ENCODE data around the gene TMEM114.

Gene TMEM114

DNA sequence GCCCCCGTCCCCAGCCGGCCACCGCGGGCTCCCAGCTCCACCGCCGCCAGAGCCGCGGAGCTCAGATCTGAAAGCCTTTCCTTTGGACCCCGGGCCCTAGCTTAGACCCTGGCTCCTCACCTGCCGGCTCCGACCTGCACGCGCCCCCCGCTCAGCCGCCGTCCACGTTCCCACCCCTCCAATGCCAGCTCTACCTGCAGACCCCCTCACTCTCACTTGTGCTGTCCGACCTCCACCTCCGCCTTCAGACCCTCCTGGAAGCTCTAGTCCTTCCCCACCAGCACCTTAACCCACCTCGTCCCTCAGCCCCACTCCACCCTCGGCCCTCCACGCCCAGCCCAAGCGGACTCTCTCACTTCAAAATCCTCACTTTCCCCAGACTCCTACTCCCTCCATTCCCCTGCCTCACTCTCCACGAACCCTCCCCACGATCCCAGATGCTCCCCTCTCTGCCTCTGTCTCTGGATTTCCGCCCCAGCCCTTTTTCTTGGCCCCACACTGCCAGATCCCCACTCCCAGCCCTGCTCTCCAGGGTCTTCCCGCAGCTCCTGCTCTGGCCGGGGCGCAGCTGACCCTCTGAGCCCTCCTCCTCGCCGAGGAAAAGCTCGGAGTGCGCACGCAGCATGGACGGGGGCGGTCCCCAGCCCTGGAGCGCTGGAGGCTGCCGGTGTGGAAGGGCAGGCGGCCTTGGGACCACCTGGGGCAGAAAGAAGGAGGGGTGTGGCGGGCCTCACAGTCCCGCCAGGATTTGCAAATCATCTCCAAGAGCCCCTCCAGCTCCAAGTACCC lies at the start of gene TMEM114:
Gene TMEM114 (minus strand): TSS at position 612 of the 789 bp plus-strand sequence. CDS start 673 bp downstream, outside the sequence.
- DNase-seq (ENCODE audit: low spot score): no peak

DNA sequence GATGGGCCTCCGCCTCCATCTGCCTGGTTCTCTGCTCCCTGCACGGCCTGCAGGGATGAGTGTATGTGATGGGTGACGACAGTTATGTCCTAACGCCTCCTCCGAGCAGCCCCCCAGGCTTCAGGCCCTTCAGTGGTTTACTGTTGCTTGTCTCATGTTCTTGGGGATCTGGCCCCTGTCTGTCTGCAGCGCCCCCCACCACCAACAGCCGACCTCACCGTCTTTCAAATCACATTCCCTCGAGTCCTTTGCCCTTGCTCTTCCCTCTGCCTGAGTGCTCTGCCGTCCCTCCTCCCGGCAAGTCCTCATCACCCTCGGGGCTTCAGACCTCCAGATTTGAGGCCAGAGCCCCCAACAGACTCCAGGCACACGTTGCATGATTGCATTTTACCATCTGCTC lies 49.4 kb upstream of the TMEM114 start:
- DNase-seq (ENCODE audit: low spot score): no peak

DNA sequence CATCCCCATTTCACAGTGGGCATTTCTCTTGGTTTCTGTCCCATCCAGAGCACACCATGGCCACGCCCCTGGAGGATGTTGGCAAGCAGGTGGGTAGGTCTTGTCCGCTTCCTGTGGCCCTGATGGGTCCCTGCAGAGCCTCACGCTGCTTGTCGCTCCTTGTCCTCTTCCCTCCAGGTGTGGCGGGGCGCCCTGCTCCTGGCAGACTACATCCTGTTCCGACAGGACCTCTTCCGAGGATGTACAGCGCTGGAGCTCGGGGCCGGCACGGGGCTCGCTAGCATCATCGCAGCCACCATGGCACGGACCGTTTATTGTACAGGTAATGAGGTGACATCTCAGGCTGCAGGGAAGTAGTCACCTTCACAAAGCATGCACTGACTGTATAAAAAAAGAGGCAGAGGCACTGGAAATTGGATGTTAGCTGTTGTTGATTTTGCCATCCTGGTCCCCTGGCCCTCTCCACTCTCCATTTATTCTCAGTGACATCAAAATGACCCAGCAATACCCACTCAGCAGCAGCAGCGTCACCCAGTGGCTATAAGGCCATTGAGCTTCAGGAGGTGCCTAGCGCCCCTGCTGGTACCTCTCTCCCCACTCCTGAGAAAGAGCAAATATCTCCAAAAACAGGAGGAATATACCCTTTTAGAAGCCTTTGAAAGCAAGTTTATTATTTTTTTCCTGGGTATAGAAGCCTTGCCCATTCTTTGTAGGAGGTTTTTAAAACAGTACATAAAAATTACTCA lies 44.9 kb upstream of the TMEM114 start:
- peak; percentile 31 for DNase-seq (ENCODE audit: low spot score)

DNA sequence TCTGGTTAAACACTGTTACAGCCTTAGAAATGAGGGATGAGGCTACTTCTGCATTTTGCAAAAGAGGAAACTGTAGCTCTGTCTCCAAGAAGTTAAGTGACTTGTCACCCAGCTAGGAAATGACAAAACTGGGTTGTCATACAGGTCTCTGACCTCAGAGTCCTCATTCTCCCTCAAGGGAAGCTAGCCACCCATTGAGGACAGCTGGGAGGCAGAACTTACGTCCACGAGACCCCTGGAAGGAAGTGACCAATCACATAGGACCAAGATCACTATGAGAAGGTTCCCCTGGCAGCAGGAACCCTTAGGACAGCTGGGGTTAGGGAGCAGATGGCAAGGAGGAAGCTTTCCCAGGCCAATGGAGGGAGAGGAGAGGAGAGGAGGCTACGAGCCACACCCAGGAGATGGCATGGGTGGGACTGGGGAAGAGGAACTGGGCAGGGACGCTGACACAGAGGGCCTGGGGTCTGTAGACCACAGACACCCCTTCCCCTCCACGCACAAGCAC lies 42.4 kb upstream of the TMEM114 start:
- DNase-seq (ENCODE audit: low spot score): no peak

DNA sequence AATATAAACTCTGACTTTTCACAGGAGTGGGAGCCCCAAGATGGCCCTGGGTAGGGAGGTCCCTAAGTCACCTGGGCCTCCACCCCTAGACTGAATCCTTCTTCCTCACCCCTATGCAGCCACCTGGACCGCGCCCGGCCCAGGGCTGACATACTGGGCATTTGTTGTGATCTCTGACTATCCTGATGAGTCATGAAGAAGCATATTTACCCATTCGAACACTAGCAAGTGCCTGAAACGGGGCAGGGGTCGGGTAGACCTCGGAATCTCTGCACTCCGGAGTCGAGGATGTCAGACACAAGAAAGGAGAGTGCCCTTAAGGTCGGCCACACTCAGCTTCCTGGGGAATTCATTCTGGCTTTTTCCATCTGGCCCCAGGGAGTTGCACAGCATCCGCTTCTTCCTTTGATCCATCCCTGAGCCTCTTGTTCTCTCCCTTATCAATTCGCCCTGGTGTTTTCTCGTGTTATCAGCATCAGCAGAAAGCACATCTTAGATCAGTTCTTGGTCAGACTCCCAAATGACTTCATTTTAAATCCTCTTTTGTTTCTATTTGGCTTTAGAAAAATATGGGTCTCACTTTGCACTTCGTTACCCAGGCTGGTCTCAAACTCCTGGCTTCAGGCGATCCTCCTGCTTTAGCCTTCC lies 41.6 kb upstream of the TMEM114 start:
- no peak for DNase-seq (ENCODE audit: low spot score)

DNA sequence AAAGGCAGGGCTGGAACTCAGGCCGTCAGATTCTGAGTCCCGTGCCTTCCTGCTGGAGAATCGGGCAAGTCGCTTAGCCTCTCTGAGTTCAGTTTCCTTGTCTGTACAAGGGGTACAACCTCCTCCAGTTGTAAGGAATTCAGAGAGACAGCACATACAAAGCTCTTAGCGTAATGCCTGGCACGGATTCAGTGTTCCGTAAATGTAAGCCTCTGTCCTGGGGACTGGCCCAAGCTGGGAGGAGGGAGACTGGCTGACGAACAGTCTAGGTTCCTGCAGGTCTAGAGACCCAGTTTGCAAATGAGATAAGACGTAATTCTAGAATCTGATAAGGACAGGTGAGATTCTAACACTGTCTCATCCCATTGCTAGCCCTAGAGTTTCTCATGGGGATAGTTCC lies 41.1 kb upstream of the TMEM114 start:
- DNase-seq (ENCODE audit: low spot score): no peak

DNA sequence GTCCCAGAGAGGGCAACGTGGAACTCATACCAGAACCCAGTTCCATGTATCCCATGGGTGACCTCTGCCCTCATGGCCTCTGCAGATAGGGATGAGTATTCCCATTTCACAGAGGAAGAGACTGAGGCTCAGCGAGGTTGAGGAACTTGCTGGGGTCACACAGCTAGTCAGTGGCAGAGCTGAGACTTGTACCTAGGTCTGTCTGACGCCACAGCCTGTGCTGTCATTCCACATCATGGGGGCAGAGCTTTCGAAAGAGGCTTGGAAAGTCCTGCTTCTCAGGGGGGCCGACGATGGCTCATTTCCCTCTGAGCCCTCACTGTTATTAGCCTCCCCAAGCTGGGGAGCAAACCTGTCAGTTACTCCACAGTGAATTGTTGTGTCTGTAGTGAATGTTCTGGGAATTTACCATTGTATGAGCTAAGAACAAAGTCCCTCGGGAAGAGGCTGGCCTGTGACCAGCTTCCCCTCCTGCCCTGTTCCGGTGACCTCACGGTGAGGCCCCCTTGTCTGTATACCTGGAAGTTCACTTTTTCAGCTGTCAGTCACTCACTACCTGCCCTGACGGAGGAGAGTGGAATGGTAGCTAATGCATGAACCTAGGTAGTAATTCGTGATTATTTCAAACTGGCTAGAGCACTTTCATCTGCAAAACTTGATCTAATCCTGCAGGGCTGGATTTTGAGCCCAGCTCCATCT lies 40.1 kb upstream of the TMEM114 start:
- DNase-seq (ENCODE audit: low spot score): no peak

DNA sequence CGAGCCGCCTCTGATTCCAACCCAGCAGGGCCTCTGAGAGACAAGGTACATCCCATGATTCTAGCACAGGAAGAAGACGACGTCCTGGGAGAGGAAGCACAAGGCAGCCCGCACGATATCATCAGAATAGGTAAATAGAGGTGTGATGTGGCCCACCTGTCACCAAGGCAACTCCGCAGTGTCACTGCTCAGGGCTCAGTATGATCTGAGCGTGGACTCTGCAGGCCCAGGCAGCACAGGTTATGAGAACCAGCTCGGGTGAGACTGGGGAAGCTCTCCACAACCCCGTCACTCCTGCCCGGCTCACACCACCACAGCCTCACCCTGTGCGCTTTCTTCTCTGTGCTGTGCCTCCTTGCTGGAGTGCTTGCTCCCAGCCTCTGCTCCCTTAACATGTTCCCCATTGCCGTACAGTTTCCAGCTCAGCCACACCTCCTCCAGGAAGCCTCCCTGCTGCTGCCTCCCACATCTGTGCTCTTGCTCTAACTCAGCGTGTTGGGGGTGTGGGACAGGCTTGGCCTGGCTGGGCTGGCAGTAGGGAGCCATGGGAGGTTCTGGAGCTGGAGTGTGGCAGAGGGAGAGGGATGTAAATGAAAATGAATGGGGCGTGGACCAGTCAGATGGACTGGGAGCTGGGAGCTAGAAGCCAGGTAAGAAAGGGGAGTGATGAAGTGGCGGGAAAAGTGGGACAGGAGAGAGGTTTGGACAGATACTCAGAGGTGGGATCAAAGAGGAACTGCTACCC lies 38.8 kb upstream of the TMEM114 start:
- DNase-seq (ENCODE audit: low spot score): no peak

DNA sequence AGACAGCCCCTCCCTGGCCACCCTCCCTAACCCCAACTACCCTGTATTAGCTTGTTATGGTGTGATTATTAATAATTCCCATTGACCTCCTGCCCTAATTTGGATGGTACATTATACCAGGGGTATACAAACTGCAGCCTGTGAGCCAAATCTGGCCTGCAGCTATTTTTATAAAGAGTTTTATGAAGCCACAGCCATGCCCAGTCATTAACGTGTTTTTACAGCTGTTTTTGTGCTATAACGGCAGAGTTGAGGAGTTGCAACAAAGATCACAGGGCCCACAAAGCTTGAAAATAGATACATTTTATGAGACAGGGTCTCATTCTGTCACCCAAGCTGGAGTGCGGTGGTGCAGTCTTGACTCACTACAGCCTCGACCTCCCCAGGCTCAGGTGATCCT lies 37.1 kb upstream of the TMEM114 start:
- DNase-seq (ENCODE audit: low spot score): no peak

DNA sequence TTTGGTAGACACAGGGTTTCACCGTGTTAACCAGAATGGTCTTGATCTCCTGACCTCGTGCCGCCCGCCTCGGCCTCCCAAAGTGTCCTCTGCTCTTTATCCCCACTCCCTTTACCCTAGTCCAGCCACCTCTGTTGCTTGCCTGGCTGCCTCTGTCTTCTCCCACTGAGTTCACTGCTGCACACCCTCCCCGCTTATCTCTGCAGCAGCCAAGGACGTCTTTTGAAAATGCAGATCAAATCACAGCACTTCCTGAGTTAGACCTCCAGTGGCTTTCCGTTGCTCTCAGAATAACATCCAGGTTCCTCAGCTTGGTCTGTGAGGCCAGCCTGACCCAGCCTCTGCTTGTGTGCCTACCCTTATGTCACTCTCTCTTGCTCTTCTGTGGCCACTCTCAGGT lies 36.6 kb upstream of the TMEM114 start:
- no peak for DNase-seq (ENCODE audit: low spot score)

DNA sequence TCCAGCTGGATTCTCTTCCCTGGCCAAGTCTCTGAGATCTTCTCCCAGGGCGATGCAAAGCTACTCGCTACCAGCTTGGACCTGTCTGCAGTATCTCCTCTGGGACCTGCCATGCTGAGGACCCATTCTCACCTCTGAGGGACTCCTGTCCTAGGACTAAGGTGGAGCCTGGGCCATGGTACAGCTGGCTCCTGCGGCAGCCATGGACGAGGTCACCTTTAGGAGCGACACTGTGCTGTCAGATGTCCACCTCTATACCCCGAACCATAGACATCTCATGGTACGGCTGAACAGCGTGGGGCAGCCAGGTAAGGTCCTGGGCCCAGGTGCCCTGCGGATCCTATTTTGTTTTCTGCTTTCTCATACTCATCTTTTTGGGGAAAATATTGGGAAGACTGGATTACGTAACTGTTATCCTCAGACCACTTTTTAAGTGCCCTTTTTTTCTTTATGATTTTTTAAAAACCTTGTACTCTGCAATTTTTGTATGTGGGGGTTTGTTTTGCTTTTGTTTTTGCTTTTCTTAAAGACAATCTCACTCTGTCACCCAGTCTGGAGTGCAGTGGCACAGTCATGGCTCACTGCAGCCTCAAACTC lies 35.3 kb upstream of the TMEM114 start:
- DNase-seq (ENCODE audit: low spot score): no peak

DNA sequence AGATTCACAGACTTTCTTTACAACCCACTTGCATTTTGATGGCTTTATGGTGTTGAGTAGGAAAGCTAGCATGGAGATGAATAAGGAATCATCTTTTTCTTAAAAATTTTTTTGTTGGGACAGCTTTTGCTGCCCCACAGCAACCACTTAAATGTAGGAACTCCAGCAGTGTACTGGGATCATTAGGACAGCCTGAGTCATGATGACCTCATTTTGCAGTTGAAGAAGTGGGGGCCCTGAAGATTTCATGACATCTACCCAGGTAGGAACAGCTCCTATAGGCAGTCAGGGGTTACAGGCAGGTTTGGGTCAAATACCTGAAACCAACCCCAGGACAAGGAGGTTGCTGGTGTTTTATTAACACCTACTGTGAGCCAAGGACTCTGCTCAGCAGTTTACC lies 33.3 kb upstream of the TMEM114 start:
- DNase-seq (ENCODE audit: low spot score): peak; percentile 49

DNA sequence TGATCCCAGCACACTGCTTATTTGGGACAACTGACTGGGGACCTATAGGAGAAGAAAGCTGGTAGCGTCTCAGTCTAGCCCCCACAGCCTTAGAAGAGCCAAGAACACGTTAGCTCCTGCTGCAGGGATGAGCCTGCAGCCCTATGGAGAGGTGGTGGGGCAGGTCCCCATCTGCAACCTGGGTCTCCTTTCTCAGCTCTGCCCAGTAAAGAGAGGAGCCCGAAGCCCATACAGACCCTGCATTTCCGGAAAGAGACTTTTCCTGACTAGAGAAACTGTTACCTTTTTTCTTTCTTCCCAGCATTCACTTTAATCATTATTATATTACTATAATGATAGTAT lies 32.0 kb upstream of the TMEM114 start:
- no peak for DNase-seq (ENCODE audit: low spot score)

DNA sequence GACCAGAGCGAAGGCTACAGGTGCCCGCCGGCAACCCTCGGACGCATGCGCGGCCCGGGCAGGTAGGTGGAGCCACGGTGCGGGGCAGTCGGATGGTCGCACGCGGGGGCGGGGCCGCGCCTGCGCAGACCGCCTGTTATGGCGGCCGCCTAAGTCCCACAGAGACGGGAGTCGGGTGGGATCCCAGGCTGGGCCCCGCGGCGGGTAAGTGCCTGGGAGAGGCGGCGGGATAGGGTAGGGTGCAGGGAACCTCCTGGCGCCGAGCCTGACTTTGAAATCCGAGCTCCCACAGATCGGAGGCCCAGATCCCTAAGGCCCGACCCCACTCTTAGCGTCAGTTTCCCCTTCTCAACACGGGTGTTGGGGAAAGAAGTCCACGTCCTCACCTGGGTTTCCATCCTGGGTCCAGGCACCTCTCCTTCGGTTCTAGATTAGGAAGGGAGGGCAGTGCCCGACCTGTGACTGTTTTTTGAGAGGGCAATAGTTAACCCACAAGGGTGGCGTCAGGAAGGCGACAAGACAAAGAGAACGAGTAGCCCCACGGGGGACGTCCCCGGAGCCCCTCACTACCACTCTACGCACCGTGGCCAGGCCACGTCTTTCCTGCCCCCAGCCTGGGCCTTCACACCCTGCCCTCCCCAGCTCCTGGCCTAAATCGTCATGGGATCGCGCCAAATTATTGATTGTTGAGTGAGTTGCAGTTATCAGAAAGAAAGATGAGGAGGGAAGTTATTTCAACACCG lies 31.4 kb upstream of the TMEM114 start, which contains the start of gene METTL22:
Gene METTL22 (plus strand): TSS at position 127 of the 743 bp plus-strand sequence. CDS start 3,968 bp downstream, outside the sequence.
- DNase-seq (ENCODE audit: low spot score): peak; percentile 85

DNA sequence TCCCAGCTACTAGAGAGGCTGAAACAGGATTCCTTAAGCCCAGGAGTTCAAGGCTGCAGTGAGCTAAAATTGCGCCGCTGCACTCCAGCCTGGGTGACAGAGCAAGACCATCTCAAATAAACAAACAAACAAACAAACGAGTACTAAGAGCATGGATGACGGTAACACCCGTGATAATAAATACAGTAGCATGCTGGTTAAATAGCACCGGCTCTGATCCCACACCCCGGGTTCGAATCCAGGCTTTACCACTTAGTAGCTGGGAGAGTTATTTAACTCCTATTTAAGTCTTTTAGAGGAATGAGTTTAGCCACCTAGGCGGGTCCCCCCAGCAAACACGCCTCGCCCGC lies 30.9 kb upstream of the TMEM114 start:
- DNase-seq (ENCODE audit: low spot score): no peak

DNA sequence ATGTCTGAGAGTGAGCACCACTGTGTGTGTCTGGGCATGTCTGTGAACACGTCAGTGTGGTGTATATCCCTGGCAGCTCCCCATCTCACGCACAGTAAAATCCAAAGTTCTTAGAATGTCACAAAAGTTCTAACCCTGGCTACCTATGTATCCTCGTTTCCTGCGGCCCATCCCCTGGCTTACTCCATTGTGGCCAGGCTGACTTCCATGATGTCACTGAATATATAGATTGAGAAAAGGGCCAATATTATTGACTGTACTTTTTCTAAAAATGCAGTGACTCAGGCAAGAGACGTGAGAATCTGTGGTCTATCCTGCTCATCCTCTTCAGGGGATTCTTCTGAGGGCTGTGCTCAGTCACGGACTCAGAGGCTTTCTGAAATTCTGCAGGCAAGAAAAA lies 30.2 kb upstream of the TMEM114 start:
- DNase-seq (ENCODE audit: low spot score): no peak

DNA sequence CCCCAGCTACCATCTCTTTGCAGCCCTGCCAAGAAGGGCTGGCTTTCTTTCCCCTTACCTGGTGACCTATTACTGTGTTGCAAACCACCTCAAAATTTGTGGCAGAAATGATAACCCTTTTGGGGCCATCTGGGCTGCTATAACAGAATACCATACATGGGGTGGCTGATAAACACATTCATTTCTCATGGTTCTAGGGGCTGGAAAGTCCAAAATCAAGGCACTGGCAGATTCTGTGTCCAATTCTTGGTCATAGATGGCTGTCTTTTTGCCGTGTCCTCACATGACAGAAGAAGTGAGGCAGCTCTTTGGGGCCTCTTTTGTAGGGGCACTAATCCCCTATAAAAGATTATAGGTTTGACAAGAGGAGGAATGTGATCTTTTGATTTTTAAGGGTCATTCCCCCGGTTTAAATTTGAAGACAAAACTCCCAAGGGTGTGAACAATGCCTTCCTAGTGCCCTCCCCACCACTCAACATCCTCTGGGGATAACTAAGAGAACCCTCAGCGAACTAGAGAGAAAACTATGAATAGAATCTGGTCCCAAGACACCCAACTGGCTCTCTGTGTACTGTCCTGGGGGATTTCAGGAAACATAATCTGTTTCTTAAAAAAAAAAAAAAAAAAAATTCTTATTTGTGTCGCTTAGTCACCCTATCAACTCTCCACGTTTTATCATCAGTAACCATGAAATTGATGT lies 29.5 kb upstream of the TMEM114 start:
- DNase-seq (ENCODE audit: low spot score): no peak

DNA sequence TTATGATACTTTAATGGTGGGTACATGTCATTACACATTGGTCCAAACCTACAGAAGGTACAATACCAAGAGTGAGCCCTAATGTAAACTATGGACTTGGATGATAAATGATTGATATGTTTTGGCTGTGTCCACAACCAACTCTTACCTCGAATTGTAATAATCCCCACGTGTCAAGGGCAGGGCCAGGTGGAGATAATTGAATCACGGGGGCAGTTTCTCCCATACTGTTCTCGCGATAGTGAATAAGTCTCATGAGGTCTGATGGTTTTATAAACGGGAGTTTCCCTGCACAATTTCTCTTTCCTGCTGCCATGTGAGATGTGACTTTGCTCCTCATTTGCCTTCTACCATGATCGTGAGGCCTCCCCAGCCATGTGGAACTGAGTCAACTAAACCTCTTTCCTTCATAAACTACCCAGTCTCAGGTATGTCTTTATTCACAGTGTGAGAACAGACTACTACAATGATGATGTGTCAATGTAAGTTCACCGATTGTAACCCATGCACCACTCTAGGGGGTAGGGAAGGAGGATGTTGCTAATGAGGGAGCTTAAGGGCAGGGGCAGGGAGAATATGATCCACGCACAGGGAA lies 24.2 kb upstream of the TMEM114 start:
- no peak for DNase-seq (ENCODE audit: low spot score)

DNA sequence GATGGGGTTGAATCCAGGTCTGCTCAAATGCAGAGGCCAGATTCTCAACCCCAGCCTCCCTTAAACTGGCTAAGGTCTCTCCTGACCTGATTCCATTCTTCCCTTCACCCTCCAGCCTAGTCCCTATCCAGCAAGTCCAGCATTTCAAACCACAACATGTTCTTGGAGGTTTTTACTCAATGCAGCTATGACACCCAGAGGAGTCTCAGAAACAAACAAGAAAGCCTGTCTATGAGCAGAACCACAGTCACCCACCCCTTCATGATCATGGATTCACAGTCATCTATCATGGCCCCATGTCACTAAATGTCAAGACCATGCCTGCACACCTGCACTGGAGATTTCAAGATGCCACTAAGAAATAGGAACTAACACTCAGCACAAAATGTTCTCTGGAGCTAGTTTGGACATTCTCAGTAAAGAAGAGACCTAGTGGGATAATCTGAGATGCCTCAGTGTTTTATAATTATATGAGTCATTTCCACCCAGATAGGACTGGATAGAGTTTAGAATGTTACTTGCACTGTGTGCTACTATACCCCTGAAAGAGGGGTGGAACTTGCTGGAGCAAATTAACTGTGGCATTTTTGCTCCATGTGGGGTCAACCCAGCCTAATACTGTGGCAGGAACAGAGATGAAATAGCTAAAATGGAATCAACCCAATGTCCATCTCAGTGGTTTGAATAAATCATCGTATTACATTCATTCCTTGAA lies 21.7 kb upstream of the TMEM114 start:
- DNase-seq (ENCODE audit: low spot score): no peak

Measured in RKO (cell line).